ENCODE measurements around the gene ADAMTS17. TPM values are rescaled to one million over a fixed set of nuclear protein-coding genes. Genes with fewer than 3 reads are reported as not detected.

ADAMTS17 gene
- total and polyA plus RNA-seq, 4 donors = 0.28 to 46.9 (median 9.1) TPM

- H3K27ac ChIP-seq (ENCODE audit: low read depth in 1 of 2, low read length in 2 of 2) = no peak overlapping the region
- peaks cover 0 to 10% (median 6%) of the 10 kb centered on the region in 4 donors for H3K36me3 ChIP-seq (ENCODE audit: control insufficient read depth in 4 of 4, insufficient read depth in 3 of 4, low read depth in 1 of 4, low read length in 3 of 4)
- TF ChIP-seq HNF4A (conservative IDR thresholded peaks at IDR 0.05) = no peak
- no peak for DNase-seq (ENCODE audit: low spot score)
- 91% methylated on average over 2 of the region's 2 CpGs for WGBS
- H3K4me1 ChIP-seq (ENCODE audit: control insufficient read depth in 4 of 4, insufficient read depth in 4 of 4, low read length in 3 of 4) = no peaks in the 10 kb centered on the region
- no peaks in the 10 kb centered on the region for H3K27me3 ChIP-seq (ENCODE audit: control insufficient read depth in 4 of 4, insufficient read depth in 4 of 4, low read length in 3 of 4)
- no peak overlapping the region for H3K9ac ChIP-seq (ENCODE audit: low read depth in 1 of 2, low read length in 2 of 2)
- no peaks in the 10 kb centered on the region for H3K9me3 ChIP-seq (ENCODE audit: control insufficient read depth in 4 of 4, low read length in 3 of 4)
- H3K4me3 ChIP-seq (ENCODE audit: low read depth in 1 of 3, low read length in 3 of 3) = no peak overlapping the region
Observed at GRCh38 chr15:100265641-100266035, 76.1 kb downstream of the ADAMTS17 start.

GRCh38 chr15:100264994-100265640 lies 76.7 kb downstream of the ADAMTS17 start:
- H3K36me3 ChIP-seq (ENCODE audit: control insufficient read depth in 4 of 4, insufficient read depth in 3 of 4, low read depth in 1 of 4, low read length in 3 of 4) = peaks cover 0 to 10% (median 6%) of the 10 kb centered on the region in 4 donors
- no peak for DNase-seq (ENCODE audit: low spot score)
- 91% methylated on average over 21 of the region's 21 CpGs for WGBS

More at GRCh38 chr15:100264994-100265640, 76.7 kb downstream of the ADAMTS17 start:
- Histone ChIP-seq H3K9me3 (ENCODE audit: control insufficient read depth in 4 of 4, low read length in 3 of 4) (no peaks in the 10 kb centered on the region), H3K4me1 (ENCODE audit: control insufficient read depth in 4 of 4, insufficient read depth in 4 of 4, low read length in 3 of 4) (no peaks in the 10 kb centered on the region), H3K27ac (ENCODE audit: low read depth in 1 of 2, low read length in 2 of 2) (no peak overlapping the region), H3K27me3 (ENCODE audit: control insufficient read depth in 4 of 4, insufficient read depth in 4 of 4, low read length in 3 of 4) (no peaks in the 10 kb centered on the region), H3K9ac (ENCODE audit: low read depth in 1 of 2, low read length in 2 of 2) (no peak overlapping the region), H3K4me3 (ENCODE audit: low read depth in 1 of 3, low read length in 3 of 3) (no peak overlapping the region)
- TF ChIP-seq NR2F2 (IDR thresholded peaks at IDR 0.05) (no peak), FOXA2 (IDR thresholded peaks at IDR 0.05) (no peak), MAX (IDR thresholded peaks at IDR 0.05) (no peak), GABPA (IDR thresholded peaks at IDR 0.05 in 1 of 2, conservative IDR thresholded peaks at IDR 0.05 in 1 of 2) (no peak), REST (IDR thresholded peaks at IDR 0.05) (no peak), RXRA (IDR thresholded peaks at IDR 0.05) (no peak), EGR1 (IDR thresholded peaks at IDR 0.05; ENCODE audit: low read depth in 2 of 2) (no peak), ZBTB33 (IDR thresholded peaks at IDR 0.05) (no peak), HNF4G (IDR thresholded peaks at IDR 0.05) (no peak), ATF3 (IDR thresholded peaks at IDR 0.05) (no peak), FOXA1 (IDR thresholded peaks at IDR 0.05) (no peak), RAD21 (IDR thresholded peaks at IDR 0.05) (no peak)
